Right atrium auricular region (tissue), 2 donors: ENCODE measurements around the gene ARGLU1. TPM values are rescaled to one million over a fixed set of nuclear protein-coding genes. Genes with fewer than 3 reads are reported as not detected.

Experiments
- DNase-seq: peaks from one replicate; pipeline ENCODE4 v3.0.0-alpha.2; 2019; ENCODE audit warnings: low spot score
- H3K27ac ChIP-seq, 2 donors: fragments of 200-600 bp; sonication (generic); 1 replicate in 1 of 2; 2 replicates in 1 of 2; pipeline ENCODE4 v1.5.1; 2016 to 2019
- H3K27me3 ChIP-seq, 2 donors: fragments of 200-600 bp; sonication (generic); one replicate each; pipeline versions ENCODE4 v1.5.1 to v1.6.0; 2017 to 2019
- H3K36me3 ChIP-seq: fragments of 200-600 bp; sonication (generic); one replicate; pipeline ENCODE4 v1.5.1; 2016
- H3K4me1 ChIP-seq, 2 donors: fragments of 200-600 bp; sonication (generic); one replicate each; pipeline versions ENCODE4 v1.5.1 to v1.6.0; 2017 to 2019
- H3K4me3 ChIP-seq, 2 donors: fragments of 200-600 bp; sonication (generic); 1 replicate in 1 of 2; 2 replicates in 1 of 2; pipeline ENCODE4 v1.5.1; 2017 to 2019; ENCODE audit warnings: mild to moderate bottlenecking in 1 of 2, moderate library complexity in 1 of 2
- H3K9me3 ChIP-seq, 2 donors: fragments of 200-600 bp; sonication (generic); one replicate each; pipeline ENCODE4 v1.5.1; 2019
- CTCF ChIP-seq, 2 donors: fragments of 200-600 bp; sonication (generic); IDR thresholded peaks; one replicate each; pipeline ENCODE4 v1.5.1; 2019; ENCODE audit warnings: antibody characterized with exemption in 2 of 2
- total RNA-seq, 2 donors: library from RNA; depleted of rRNA; stranded (reverse); fragments of >200 nt; gene quantifications; one replicate each; pipeline ENCODE4 v1.1.0, GENCODE V29; 2016

Gene ARGLU1
- total RNA-seq, 2 donors from 2014 or later, result 26.1 to 39.9 TPM

GRCh38 chr13:106551751-106552150, 16.2 kb downstream of the ARGLU1 start:
- H3K4me3 ChIP-seq, result no peak overlapping the region
- no peak for TF ChIP-seq CTCF (IDR thresholded peaks at IDR 0.05)
- no peaks in the 10 kb centered on the region for H3K27me3 ChIP-seq
- no peak overlapping the region for H3K27ac ChIP-seq
- H3K4me1 ChIP-seq, result peaks cover 0 to 25% of the 10 kb centered on the region in 2 donors
- no peaks in the 10 kb centered on the region for H3K9me3 ChIP-seq
- no peak for DNase-seq
- peaks cover 32% of the 10 kb centered on the region for H3K36me3 ChIP-seq

GRCh38 chr13:106551350-106551749, 16.6 kb downstream of the ARGLU1 start:
- TF ChIP-seq CTCF (IDR thresholded peaks at IDR 0.05), result no peak
- no peak overlapping the region for H3K27ac ChIP-seq
- no peaks in the 10 kb centered on the region for H3K9me3 ChIP-seq
- no peaks in the 10 kb centered on the region for H3K27me3 ChIP-seq
- peaks cover 28% of the 10 kb centered on the region for H3K36me3 ChIP-seq
- H3K4me3 ChIP-seq, result no peak overlapping the region
- no peak for DNase-seq
- H3K4me1 ChIP-seq, result peaks cover 0 to 25% of the 10 kb centered on the region in 2 donors

- Histone ChIP-seq H3K27ac (no peak overlapping the region), H3K9me3 (no peaks in the 10 kb centered on the region), H3K4me3 (no peak overlapping the region), H3K27me3 (no peaks in the 10 kb centered on the region), H3K36me3 (peaks cover 21% of the 10 kb centered on the region), H3K4me1 (peaks cover 0 to 22% of the 10 kb centered on the region in 2 donors)
- no peak for TF ChIP-seq CTCF (IDR thresholded peaks at IDR 0.05)
- no peak for DNase-seq
Observed at GRCh38 chr13:106550570-106551135, 17.3 kb downstream of the ARGLU1 start.

- DNase-seq, result no peak
- peaks cover 0 to 22% of the 10 kb centered on the region in 2 donors for H3K4me1 ChIP-seq
- no peak overlapping the region for H3K27ac ChIP-seq
- H3K9me3 ChIP-seq, result no peaks in the 10 kb centered on the region
- TF ChIP-seq CTCF (IDR thresholded peaks at IDR 0.05), result no peak
- H3K27me3 ChIP-seq, result no peaks in the 10 kb centered on the region
- H3K36me3 ChIP-seq, result peaks cover 9% of the 10 kb centered on the region
- no peak overlapping the region for H3K4me3 ChIP-seq
Observed at GRCh38 chr13:106548064-106548696, 19.8 kb downstream of the ARGLU1 start.

GRCh38 chr13:106541826-106542225, 26.1 kb downstream of the ARGLU1 start:
- no peaks in the 10 kb centered on the region for H3K27me3 ChIP-seq
- peaks cover 0 to under 1% of the 10 kb centered on the region in 2 donors for H3K4me1 ChIP-seq
- H3K36me3 ChIP-seq, result peaks cover 15% of the 10 kb centered on the region
- no peaks in the 10 kb centered on the region for H3K9me3 ChIP-seq
- no peak overlapping the region for H3K27ac ChIP-seq
- no peak overlapping the region for H3K4me3 ChIP-seq
- no peak for DNase-seq
- TF ChIP-seq CTCF (IDR thresholded peaks at IDR 0.05), result no peak
